HepG2 (cell line): ENCODE data around the gene RASGRF1. TPM values are rescaled to one million over a fixed set of nuclear protein-coding genes. Genes with fewer than 3 reads are reported as not detected.
A peak's percentile ranks its signal among the peaks of the same experiment; 100 is the strongest.

ENCODE experiments used
- ATM ChIP-seq: fragments of 450-650 bp; IDR thresholded peaks from 2 replicates; pipeline ENCODE4 v1.7.1; 2017; ENCODE audit warnings: mild to moderate bottlenecking, borderline replicate concordance
- CBX2 ChIP-seq, 2 experiments: fragments of 200-600 bp in 1 of 2; sonication (generic); formaldehyde crosslinking in 1 of 2; IDR thresholded peaks; 2 replicates each; pipeline versions ENCODE4 v1.7.0 to v1.8.1; 2018 to 2022; ENCODE audit warnings: low read depth in 2 of 2, low read length in 1 of 2, mild to moderate bottlenecking in 1 of 2, missing genetic modification reagents in 1 of 2
- CREBL2 ChIP-seq: sonication (generic); formaldehyde crosslinking; IDR thresholded peaks from 2 replicates; pipeline ENCODE4 v1.8.1; 2023; ENCODE audit warnings: missing genetic modification reagents, mild to moderate bottlenecking, borderline replicate concordance
- EHMT2 ChIP-seq: fragments of 200-600 bp; sonication (generic); IDR thresholded peaks from 2 replicates; pipeline ENCODE4 v1.7.0; 2017; ENCODE audit warnings: antibody characterized with exemption, low read depth, low read length, borderline replicate concordance
- ESRRA ChIP-seq: sonication (generic); formaldehyde crosslinking; IDR thresholded peaks from 2 replicates; pipeline ENCODE4 v1.5.1; 2020; ENCODE audit warnings: mild to moderate bottlenecking, low read depth, missing genetic modification reagents
- FIP1L1 ChIP-seq: fragments of 200-400 bp; formaldehyde crosslinking; IDR thresholded peaks from 2 replicates; pipeline ENCODE4 v1.6.1; 2018; ENCODE audit warnings: low read depth, mild to moderate bottlenecking, low read length, moderate library complexity, borderline replicate concordance; ENCODE audit not compliant: insufficient read depth
- HCFC1 ChIP-seq: fragments of 150-350 bp; IDR thresholded peaks from 2 replicates; pipeline ENCODE4 v1.6.1; 2014; ENCODE audit warnings: low read depth, low read length
- HDAC1 ChIP-seq: sonication (generic); formaldehyde crosslinking; IDR thresholded peaks from 2 replicates; pipeline ENCODE4 v1.5.1; 2020; ENCODE audit warnings: mild to moderate bottlenecking, missing genetic modification reagents
- HNRNPUL1 ChIP-seq: fragments of 200-400 bp; formaldehyde crosslinking; IDR thresholded peaks from 2 replicates; pipeline ENCODE4 v1.6.1; 2017; ENCODE audit warnings: low read depth, mild to moderate bottlenecking, low read length, moderate library complexity
- IKZF4 ChIP-seq: sonication (generic); formaldehyde crosslinking; IDR thresholded peaks from 2 replicates; pipeline ENCODE4 v1.5.1; 2020; ENCODE audit warnings: borderline replicate concordance, mild to moderate bottlenecking, low read depth, missing genetic modification reagents; ENCODE audit errors: not compliant biosample characterization
- MLXIP ChIP-seq: sonication (generic); formaldehyde crosslinking; IDR thresholded peaks from 2 replicates; pipeline ENCODE4 v1.9.0; 2021; ENCODE audit warnings: missing genetic modification reagents, borderline replicate concordance
- RORA ChIP-seq: sonication (generic); formaldehyde crosslinking; IDR thresholded peaks from 2 replicates; pipeline ENCODE4 v1.5.0; 2020; ENCODE audit warnings: mild to moderate bottlenecking, missing genetic modification reagents, moderate library complexity
- SAFB2 ChIP-seq: sonication (generic); formaldehyde crosslinking; IDR thresholded peaks from 2 replicates; pipeline ENCODE4 v1.5.1; 2020; ENCODE audit warnings: missing genetic modification reagents, low read depth, mild to moderate bottlenecking, borderline replicate concordance
- THAP8 ChIP-seq: sonication (generic); formaldehyde crosslinking; IDR thresholded peaks from 2 replicates; pipeline ENCODE4 v1.5.1; 2020; ENCODE audit warnings: missing genetic modification reagents, mild to moderate bottlenecking, borderline replicate concordance
- YEATS4 ChIP-seq: sonication (generic); formaldehyde crosslinking; IDR thresholded peaks from 2 replicates; pipeline ENCODE4 v1.4.0; 2020; ENCODE audit warnings: missing genetic modification reagents, borderline replicate concordance
- ZBED4 ChIP-seq: sonication (generic); formaldehyde crosslinking; IDR thresholded peaks from 2 replicates; pipeline ENCODE4 v1.4.0; 2020; ENCODE audit warnings: missing genetic modification reagents, borderline replicate concordance
- ZBTB3 ChIP-seq: sonication (generic); formaldehyde crosslinking; IDR thresholded peaks from 2 replicates; pipeline ENCODE4 v1.4.0; 2020; ENCODE audit warnings: low read depth, mild to moderate bottlenecking, moderate library complexity, missing genetic modification reagents, borderline replicate concordance
- ZFP62 ChIP-seq: sonication (generic); formaldehyde crosslinking; IDR thresholded peaks from 2 replicates; pipeline ENCODE4 v1.4.0; 2020; ENCODE audit warnings: missing genetic modification reagents
- ZNF225 ChIP-seq: sonication (generic); formaldehyde crosslinking; IDR thresholded peaks from 2 replicates; pipeline ENCODE4 v1.4.0; 2020; ENCODE audit warnings: mild to moderate bottlenecking, missing genetic modification reagents
- ZNF230 ChIP-seq: sonication (generic); formaldehyde crosslinking; IDR thresholded peaks from 2 replicates; pipeline ENCODE4 v1.4.0; 2020; ENCODE audit warnings: mild to moderate bottlenecking, missing genetic modification reagents
- ZNF274 ChIP-seq: sonication (generic); formaldehyde crosslinking; IDR thresholded peaks from 2 replicates; pipeline ENCODE4 v1.5.1; 2020; ENCODE audit warnings: mild to moderate bottlenecking, missing genetic modification reagents
- polyA plus RNA-seq, 8 experiments: library from polyadenylated mRNA; depleted of rRNA in 3 of 8; stranded (reverse) in 7 of 8; unstranded in 1 of 8; fragments of >200 nt; fragmentation: Illumina TruSeq in 4 of 8; extraction: Trizol in 4 of 8; gene quantifications; 2 replicates each; pipeline versions ENCODE4 v1.2.1 to v1.2.3, GENCODE V29; 2011 to 2016; ENCODE audit warnings: low read depth in 4 of 8, missing spikeins in 1 of 8, mixed read lengths in 1 of 8; ENCODE audit not compliant: insufficient read depth in 1 of 8
- total RNA-seq, 5 experiments: library from RNA; depleted of rRNA; stranded (reverse); fragments of >200 nt; fragmentation: Illumina TruSeq; extraction: Trizol; gene quantifications; 2 replicates each; pipeline ENCODE4 v1.2.3, GENCODE V29; 2016; ENCODE audit warnings: low read depth in 1 of 5

The RASGRF1 gene
- total and polyA plus RNA-seq, 2 of the 13 experiments (the other 11 are each of a cell fraction or from before 2014, with no cell fraction given) = 0.55 to 3.0 TPM

- TF ChIP-seq MLXIP (peak; percentile 79; the same call in 1 of the 2 replicates), ZBTB3 (no peak), ZFP62 (no peak), FIP1L1 (no peak; the same call in 1 of the 2 replicates), HNRNPUL1 (no peak), HCFC1 (no peak), IKZF4 (no peak), EHMT2 (peak; percentile 27; the same call in 1 of the 2 replicates), ZBED4 (CRISPR knock-in tag) (peak; percentile 52), ZNF225 (CRISPR knock-in tag) (no peak), CREBL2 (CRISPR knock-in tag) (no peak; the same call in 1 of the 2 replicates), THAP8 (CRISPR knock-in tag) (0 out of 2 replicates have a peak, but pooled peaks have one; percentile 75), ATM (no peak), ESRRA (CRISPR knock-in tag) (peak; percentile 84), YEATS4 (CRISPR knock-in tag) (peak; percentile 93), ZNF274 (CRISPR knock-in tag) (peak; percentile 70; the same call in 1 of the 2 replicates), HDAC1 (peak; percentile 96), SAFB2 (no peak), RORA (CRISPR knock-in tag) (no peak), ZNF230 (CRISPR knock-in tag) (no peak), CBX2 (IDR thresholded peaks at IDR 0.05; ENCODE audit: low read depth, low read length) (no peak), CBX2 (CRISPR knock-in tag; IDR thresholded peaks at IDR 0.05; ENCODE audit: low read depth) (peak; percentile 92; the same call in 1 of the 2 replicates)
Measured at GRCh38 chr15:78993931-78994530, 96.5 kb downstream of the RASGRF1 start (continued).
